ENCODE data around the gene PRPH. TPM values are rescaled to one million over a fixed set of nuclear protein-coding genes. Genes with fewer than 3 reads are reported as not detected.

The PRPH gene
- total and polyA plus RNA-seq, 2 of the 13 experiments (the other 11 are each of a cell fraction or from before 2014, with no cell fraction given), result 0.12 TPM; not detected in 1

- TF ChIP-seq ZNF275 (CRISPR knock-in tag; IDR thresholded peaks at IDR 0.05; ENCODE audit: borderline replicate concordance) (0 out of 2 replicates have a peak, but pooled peaks have one; percentile 59), SP140L (CRISPR knock-in tag; IDR thresholded peaks at IDR 0.05; ENCODE audit: borderline replicate concordance) (no peak), ZNF484 (CRISPR knock-in tag; IDR thresholded peaks at IDR 0.05; ENCODE audit: borderline replicate concordance, low read depth) (no peak), MNT (IDR thresholded peaks at IDR 0.05) (peak; percentile 17; the same call in 1 of the 2 replicates), NFE2L1 (CRISPR knock-in tag; IDR thresholded peaks at IDR 0.05; ENCODE audit: borderline replicate concordance) (no peak), SP1 (IDR thresholded peaks at IDR 0.05) (no peak), SP1 (CRISPR knock-in tag; IDR thresholded peaks at IDR 0.05) (peak; percentile 66), RORA (CRISPR knock-in tag; IDR thresholded peaks at IDR 0.05) (no peak), TP53 (CRISPR knock-in tag; conservative IDR thresholded peaks at IDR 0.05) (no peak), ZSCAN29 (CRISPR knock-in tag; conservative IDR thresholded peaks at IDR 0.05) (no peak), ZBTB3 (CRISPR knock-in tag; IDR thresholded peaks at IDR 0.05; ENCODE audit: borderline replicate concordance, low read depth) (no peak), ZNF605 (CRISPR knock-in tag; IDR thresholded peaks at IDR 0.05) (peak; percentile 82), GABPA (IDR thresholded peaks at IDR 0.05; ENCODE audit: low read depth, low read length) (no peak), GABPA (CRISPR knock-in tag; IDR thresholded peaks at IDR 0.05; ENCODE audit: low read depth) (peak; percentile 66), MAZ (IDR thresholded peaks at IDR 0.05; ENCODE audit: borderline replicate concordance, low read depth, low read length) (0 out of 2 replicates have a peak, but pooled peaks have one; percentile 59), MAZ (CRISPR knock-in tag; IDR thresholded peaks at IDR 0.05; ENCODE audit: low read depth) (peak; percentile 49; the same call in 1 of the 2 replicates), KDM3A (CRISPR knock-in tag; IDR thresholded peaks at IDR 0.05; ENCODE audit: low read depth) (no peak), AKAP8 (CRISPR knock-in tag; IDR thresholded peaks at IDR 0.05) (no peak), LCORL (IDR thresholded peaks at IDR 0.05) (no peak), LCORL (CRISPR knock-in tag; IDR thresholded peaks at IDR 0.05) (0 out of 2 replicates have a peak, but pooled peaks have one; percentile 30)
- TF ChIP-seq, protein P1, sequence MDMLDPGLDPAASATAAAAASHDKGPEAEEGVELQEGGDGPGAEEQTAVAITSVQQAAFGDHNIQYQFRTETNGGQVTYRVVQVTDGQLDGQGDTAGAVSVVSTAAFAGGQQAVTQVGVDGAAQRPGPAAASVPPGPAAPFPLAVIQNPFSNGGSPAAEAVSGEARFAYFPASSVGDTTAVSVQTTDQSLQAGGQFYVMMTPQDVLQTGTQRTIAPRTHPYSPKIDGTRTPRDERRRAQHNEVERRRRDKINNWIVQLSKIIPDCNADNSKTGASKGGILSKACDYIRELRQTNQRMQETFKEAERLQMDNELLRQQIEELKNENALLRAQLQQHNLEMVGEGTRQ (IDR thresholded peaks at IDR 0.05; ENCODE audit: low read depth, low read length), result no peak
- TF ChIP-seq, protein P1 (CRISPR knock-in tag; IDR thresholded peaks at IDR 0.05; ENCODE audit: borderline replicate concordance), result no peak; the same call in 1 of the 2 replicates
Observed at GRCh38 chr12:49322708-49323523, 28.0 kb downstream of the PRPH start, which contains the start of gene TROAP (continued).

All from HepG2 (cell line).